Lower lobe of right lung (tissue), 2 donors: ENCODE measurements around the gene SLC49A3. TPM values are rescaled to one million over a fixed set of nuclear protein-coding genes. Genes with fewer than 3 reads are reported as not detected.
"Not testable (repeated sequence)": the region's sequence is repeated elsewhere in the genome, so short reads cannot be mapped to it uniquely, and the experiment has no call there.

Experiments used
- ATAC-seq, 2 donors: fragments of 200-7000 bp; cut with Tn5 transposase; one replicate each; pipeline ENCODE4 v1.9.1; 2020 to 2022; ENCODE audit warnings: mild to moderate bottlenecking in 2 of 2, moderate library complexity in 2 of 2
- DNase-seq: peaks from one replicate; pipeline ENCODE4 v3.0.0-alpha.2; 2020
- H3K27ac ChIP-seq: fragments of 200-600 bp; one replicate; pipeline ENCODE4 v1.8.0; 2022
- H3K27me3 ChIP-seq: fragments of 200-600 bp; one replicate; pipeline ENCODE4 v1.8.0; 2022; ENCODE audit warnings: low read depth
- H3K36me3 ChIP-seq: fragments of 200-600 bp; one replicate; pipeline ENCODE4 v1.8.0; 2022; ENCODE audit warnings: mild to moderate bottlenecking
- H3K4me1 ChIP-seq: fragments of 200-600 bp; one replicate; pipeline ENCODE4 v1.8.0; 2022
- H3K4me3 ChIP-seq: fragments of 200-600 bp; one replicate; pipeline ENCODE4 v1.8.0; 2022; ENCODE audit warnings: mild to moderate bottlenecking
- H3K9me3 ChIP-seq: fragments of 200-600 bp; one replicate; pipeline ENCODE4 v1.8.0; 2022
- intact Hi-C: fragments of 100-400 bp; cut with DNase I; formaldehyde crosslinking; loops from one replicate; pipeline ENCODE4 v1.11.0; 2022
- total RNA-seq: library from RNA; stranded (reverse); fragmentation: NEBNext Ultra II Directional; extraction: Animal tissue kit (Norgen Biotek cat#: 25700); gene quantifications from one replicate; pipeline ENCODE4 v1.2.1, GENCODE V29; 2021
- TF ChIP-seq, protein P1 (sequence below): fragments of 200-600 bp; IDR thresholded peaks from one replicate; pipeline ENCODE4 v1.8.0; 2022; ENCODE audit warnings: antibody characterized with exemption, mild to moderate bottlenecking
- donor health status: DM: no; HTN: yes; CAD: no; lungs with severe emphysema.

Gene SLC49A3
- total RNA-seq, 1 donor from 2014 or later: 31.5 TPM

DNA sequence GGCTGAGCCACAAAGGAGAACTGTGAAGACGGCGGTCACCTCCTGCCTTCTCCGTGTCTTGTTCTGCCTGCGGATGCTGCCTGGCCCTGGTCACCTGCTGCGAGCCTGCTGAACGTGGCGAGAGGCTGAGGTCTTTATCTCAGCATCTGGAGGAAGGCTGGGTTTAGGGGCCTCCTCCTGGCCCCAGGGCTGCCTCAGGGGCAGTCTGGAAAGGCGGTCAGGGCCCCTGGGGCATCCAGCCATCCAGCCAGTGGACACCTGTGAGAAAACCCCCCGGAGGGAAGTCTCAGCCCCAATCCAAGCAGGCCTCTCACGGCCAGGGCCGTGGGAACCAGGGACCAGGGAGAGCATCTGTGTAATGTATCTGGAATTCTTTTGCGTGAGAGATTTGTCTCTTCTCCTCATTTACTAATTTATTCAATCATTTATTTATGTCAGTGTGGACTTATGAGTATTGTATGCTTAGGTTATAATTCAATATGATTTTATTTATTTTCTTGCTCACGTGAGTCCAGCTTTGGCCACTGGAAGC, 52.3 kb downstream of the SLC49A3 start:
- no peak overlapping the region for H3K27ac ChIP-seq
- DNase-seq: peak; percentile 14
- no peaks in the 10 kb centered on the region for H3K36me3 ChIP-seq
- H3K4me3 ChIP-seq: no peak overlapping the region
- TF ChIP-seq, protein P1, sequence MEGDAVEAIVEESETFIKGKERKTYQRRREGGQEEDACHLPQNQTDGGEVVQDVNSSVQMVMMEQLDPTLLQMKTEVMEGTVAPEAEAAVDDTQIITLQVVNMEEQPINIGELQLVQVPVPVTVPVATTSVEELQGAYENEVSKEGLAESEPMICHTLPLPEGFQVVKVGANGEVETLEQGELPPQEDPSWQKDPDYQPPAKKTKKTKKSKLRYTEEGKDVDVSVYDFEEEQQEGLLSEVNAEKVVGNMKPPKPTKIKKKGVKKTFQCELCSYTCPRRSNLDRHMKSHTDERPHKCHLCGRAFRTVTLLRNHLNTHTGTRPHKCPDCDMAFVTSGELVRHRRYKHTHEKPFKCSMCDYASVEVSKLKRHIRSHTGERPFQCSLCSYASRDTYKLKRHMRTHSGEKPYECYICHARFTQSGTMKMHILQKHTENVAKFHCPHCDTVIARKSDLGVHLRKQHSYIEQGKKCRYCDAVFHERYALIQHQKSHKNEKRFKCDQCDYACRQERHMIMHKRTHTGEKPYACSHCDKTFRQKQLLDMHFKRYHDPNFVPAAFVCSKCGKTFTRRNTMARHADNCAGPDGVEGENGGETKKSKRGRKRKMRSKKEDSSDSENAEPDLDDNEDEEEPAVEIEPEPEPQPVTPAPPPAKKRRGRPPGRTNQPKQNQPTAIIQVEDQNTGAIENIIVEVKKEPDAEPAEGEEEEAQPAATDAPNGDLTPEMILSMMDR: no peak
- H3K4me1 ChIP-seq: no peaks in the 10 kb centered on the region
- no peaks in the 10 kb centered on the region for H3K9me3 ChIP-seq
- peaks cover 9% of the 10 kb centered on the region for H3K27me3 ChIP-seq
- ATAC-seq: no peak
- intact Hi-C loops: no loop called here

DNA sequence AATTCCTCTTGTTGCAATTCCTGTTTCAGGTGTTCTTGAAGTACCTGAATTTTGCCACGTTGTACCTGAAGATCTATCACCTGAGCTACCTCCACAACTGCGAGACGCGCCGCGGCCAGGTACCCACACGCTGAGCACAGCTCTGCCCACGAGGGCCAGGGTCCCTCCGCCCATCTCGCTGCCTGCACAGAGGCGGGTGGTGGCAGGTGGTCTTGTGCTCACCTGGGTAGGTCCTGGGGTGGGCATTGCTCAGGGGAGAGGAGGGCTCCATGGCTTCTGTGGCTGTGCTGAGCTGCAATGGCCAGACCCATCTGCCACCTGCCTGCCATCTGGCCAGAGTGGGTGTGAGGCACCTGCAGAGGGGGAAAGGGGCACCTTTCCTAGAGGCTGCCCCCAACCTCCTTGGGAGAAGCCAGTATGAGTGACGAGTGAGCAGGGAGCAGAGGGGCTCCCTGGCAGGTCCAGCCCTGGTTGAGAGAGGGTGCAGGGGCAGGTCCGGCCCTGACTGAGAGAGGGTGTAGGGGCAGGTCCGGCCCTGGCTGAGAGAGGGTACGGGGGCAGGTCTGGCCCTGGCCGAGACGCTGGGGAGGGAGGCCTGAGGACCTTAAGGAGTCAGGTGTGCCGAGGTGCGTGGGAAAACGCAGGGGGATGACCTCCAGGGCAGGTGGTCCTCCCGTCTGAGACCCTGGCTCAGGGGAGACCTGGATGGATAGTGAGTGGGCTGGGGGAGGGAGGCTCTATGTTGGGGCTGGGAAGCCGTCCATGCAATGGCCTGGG, 52.9 kb downstream of the SLC49A3 start:
- DNase-seq (peak; percentile 37), ATAC-seq (no peak)
- Histone ChIP-seq H3K27me3 (peaks cover 6% of the 10 kb centered on the region), H3K4me3 (no peak overlapping the region), H3K27ac (no peak overlapping the region), H3K36me3 (no peaks in the 10 kb centered on the region), H3K9me3 (no peaks in the 10 kb centered on the region), H3K4me1 (no peaks in the 10 kb centered on the region)
- TF ChIP-seq, protein P1: no peak
- intact Hi-C loops: no loop called here

DNA sequence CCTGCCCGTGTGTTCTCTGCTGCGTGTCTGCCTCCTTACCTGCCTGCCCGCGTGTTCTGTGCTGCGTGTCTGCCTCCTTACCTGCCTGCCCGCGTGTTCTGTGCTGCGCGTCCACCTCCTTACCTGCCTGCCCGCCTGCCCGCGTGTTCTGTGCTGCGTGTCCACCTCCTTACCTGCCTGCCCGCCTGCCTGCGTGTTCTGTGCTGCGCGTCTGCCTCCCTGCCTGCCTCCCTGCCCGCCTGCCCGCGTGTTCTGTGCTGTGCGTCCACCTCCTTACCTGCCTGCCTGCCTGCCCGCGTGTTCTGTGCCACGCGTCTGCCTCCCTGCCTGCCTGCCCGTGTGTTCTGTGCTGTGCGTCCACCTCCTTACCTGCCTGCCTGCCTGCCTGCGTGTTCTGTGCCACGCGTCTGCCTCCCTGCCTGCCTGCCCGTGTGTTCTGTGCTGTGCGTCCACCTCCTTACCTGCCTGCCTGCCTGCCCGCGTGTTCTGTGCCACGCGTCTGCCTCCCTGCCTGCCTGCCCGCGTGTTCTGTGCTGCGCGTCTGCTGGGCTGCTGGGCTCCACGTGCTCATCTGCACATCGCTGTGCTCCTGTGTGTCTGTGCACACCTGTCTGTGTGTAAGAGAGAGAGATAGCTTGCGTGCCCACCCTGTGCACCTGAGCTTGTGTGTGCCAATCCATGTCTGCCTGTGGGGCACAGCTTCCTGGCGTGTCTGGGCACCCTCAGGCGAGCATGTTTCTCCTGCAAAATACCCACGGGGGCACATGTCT, 53.7 kb downstream of the SLC49A3 start:
- H3K4me3 ChIP-seq, H3K27ac ChIP-seq, H3K9me3 ChIP-seq, H3K36me3 ChIP-seq, H3K4me1 ChIP-seq, intact Hi-C loops, H3K27me3 ChIP-seq, ATAC-seq: not testable (repeated sequence)
- DNase-seq: peak; percentile 11

DNA sequence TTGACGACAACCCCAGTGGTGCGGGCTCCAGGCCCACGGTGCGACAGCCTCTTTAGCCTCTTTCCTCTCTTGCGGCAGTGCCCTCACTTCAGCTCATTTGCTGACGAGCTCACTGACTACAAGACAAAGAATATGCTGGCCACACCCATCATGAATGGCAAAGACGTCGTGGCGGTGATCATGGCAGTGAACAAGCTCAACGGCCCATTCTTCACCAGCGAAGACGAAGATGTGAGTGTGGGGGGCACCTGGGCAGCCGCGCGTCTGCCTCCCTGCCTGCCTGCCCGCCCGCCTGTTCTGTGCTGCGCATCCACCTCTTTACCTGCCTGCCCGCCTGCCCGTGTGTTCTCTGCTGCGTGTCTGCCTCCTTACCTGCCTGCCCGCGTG, 54.4 kb downstream of the SLC49A3 start:
- TF ChIP-seq, protein P1: no peak
- peaks cover 6% of the 10 kb centered on the region for H3K27me3 ChIP-seq
- intact Hi-C loops: no loop called here
- no peaks in the 10 kb centered on the region for H3K9me3 ChIP-seq
- no peaks in the 10 kb centered on the region for H3K4me1 ChIP-seq
- DNase-seq (no peak), ATAC-seq (no peak)
- H3K27ac ChIP-seq: no peak overlapping the region
- H3K4me3 ChIP-seq: no peak overlapping the region
- H3K36me3 ChIP-seq: no peaks in the 10 kb centered on the region

DNA sequence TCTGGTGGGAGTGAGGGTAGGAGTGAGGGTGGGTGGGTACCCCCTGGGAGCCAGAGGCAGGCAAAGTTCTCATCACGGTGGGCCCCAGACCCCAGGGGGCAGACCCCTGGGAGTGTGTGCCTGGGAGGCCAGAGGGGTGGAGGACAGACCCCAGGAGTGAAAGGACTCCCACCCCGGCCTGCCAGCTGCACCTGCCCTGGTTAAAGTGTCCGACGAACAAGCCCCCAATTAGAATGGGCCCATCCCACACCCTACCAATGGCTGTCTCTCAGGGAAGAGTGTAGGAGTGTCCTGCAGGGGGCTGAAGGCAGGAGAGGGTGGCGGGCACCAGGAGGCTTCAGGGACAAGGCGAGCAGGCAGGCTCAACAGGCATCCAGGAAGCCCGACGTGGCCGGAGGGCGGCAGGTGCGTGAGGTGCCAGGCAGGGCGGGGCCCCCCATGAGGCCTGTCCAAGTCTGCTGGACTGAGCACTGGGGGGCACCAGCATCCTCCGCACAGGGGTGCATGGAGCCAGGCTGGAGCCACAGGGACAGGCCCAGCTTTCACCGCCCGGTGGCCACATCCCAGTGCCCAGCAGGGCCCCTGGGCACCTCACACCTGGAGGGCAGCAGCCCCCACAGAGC, 54.9 kb downstream of the SLC49A3 start:
- intact Hi-C loops: no loop called here
- ATAC-seq (peak in 1 of 2 donors; percentile 29), DNase-seq (peak; percentile 40)

More for the DNA sequence above, 54.9 kb downstream of the SLC49A3 start:
- H3K27me3 ChIP-seq: peaks cover 9% of the 10 kb centered on the region
- no peaks in the 10 kb centered on the region for H3K4me1 ChIP-seq
- no peak overlapping the region for H3K4me3 ChIP-seq
- no peaks in the 10 kb centered on the region for H3K9me3 ChIP-seq
- no peak overlapping the region for H3K27ac ChIP-seq
- TF ChIP-seq, protein P1: no peak
- H3K36me3 ChIP-seq: no peaks in the 10 kb centered on the region
